BLaER1 (cell line): ENCODE results near the gene QARS1.
A peak's percentile ranks its signal among the peaks of the same experiment; 100 is the strongest.

Experiments used
- H3K27ac ChIP-seq: shearing (Covaris generic); formaldehyde crosslinking; 2 replicates; pipeline ENCODE4 v1.8.1; 2022
- H3K27me3 ChIP-seq: shearing (Covaris generic); formaldehyde crosslinking; 2 replicates; pipeline ENCODE4 v1.8.1; 2022
- H3K36me3 ChIP-seq: shearing (Covaris generic); formaldehyde crosslinking; 2 replicates; pipeline ENCODE4 v1.8.1; 2022
- H3K4me1 ChIP-seq: shearing (Covaris generic); formaldehyde crosslinking; 2 replicates; pipeline ENCODE4 v1.8.1; 2022
- H3K4me2 ChIP-seq: shearing (Covaris generic); formaldehyde crosslinking; 2 replicates; pipeline ENCODE4 v1.8.1; 2022
- H3K4me3 ChIP-seq: shearing (Covaris generic); formaldehyde crosslinking; 2 replicates; pipeline ENCODE4 v1.8.1; 2022
- H3K9ac ChIP-seq: shearing (Covaris generic); formaldehyde crosslinking; 2 replicates; pipeline ENCODE4 v1.8.1; 2022
- H3K9me3 ChIP-seq: shearing (Covaris generic); formaldehyde crosslinking; 2 replicates; pipeline ENCODE4 v1.8.1; 2022
- H4K20me1 ChIP-seq: shearing (Covaris generic); formaldehyde crosslinking; 2 replicates; pipeline ENCODE4 v1.8.1; 2022
- Cebpa-rat ChIP-seq: shearing (Covaris generic); IDR thresholded peaks from 2 replicates; pipeline ENCODE4 v1.8.1; 2022

The QARS1 gene

GRCh38 chr3:49122022-49122421, 17.5 kb upstream of the QARS1 start:
- Histone ChIP-seq H3K27me3 (no peaks in the 10 kb centered on the region), H3K9ac (no peak overlapping the region), H3K4me1 (peaks cover 25% of the 10 kb centered on the region), H3K4me2 (no peak overlapping the region), H3K27ac (peak overlapping the region; percentile 97; the same call in 1 of the 2 replicates), H3K9me3 (no peaks in the 10 kb centered on the region), H4K20me1 (peaks cover 14% of the 10 kb centered on the region; the same call in 1 of the 2 replicates), H3K36me3 (peaks cover 22% of the 10 kb centered on the region), H3K4me3 (no peak overlapping the region)
- TF ChIP-seq Cebpa-rat, result no peak

- H3K9me3 ChIP-seq, result no peaks in the 10 kb centered on the region
- H3K27me3 ChIP-seq, result no peaks in the 10 kb centered on the region
- TF ChIP-seq Cebpa-rat, result no peak
- H3K4me1 ChIP-seq, result peaks cover 25% of the 10 kb centered on the region
- peak overlapping the region; percentile 53; the same call in 1 of the 2 replicates for H3K9ac ChIP-seq
- peaks cover 30% of the 10 kb centered on the region for H3K36me3 ChIP-seq
- H4K20me1 ChIP-seq, result peaks cover 14% of the 10 kb centered on the region; the same call in 1 of the 2 replicates
- H3K4me2 ChIP-seq, result peak overlapping the region; percentile 99
- peak overlapping the region; percentile 100 for H3K4me3 ChIP-seq
- H3K27ac ChIP-seq, result peak overlapping the region; percentile 97
These were observed 16.7 kb upstream of the QARS1 start for GRCh38 chr3:49121132-49121736.

GRCh38 chr3:49120438-49121131, 16.0 kb upstream of the QARS1 start, which contains the start of gene USP19:
Gene USP19 (minus strand): TSS chr3:49120823. CDS start chr3:49119145, 1,678 bp downstream.
- H4K20me1 ChIP-seq, result peaks cover 14% of the 10 kb centered on the region; the same call in 1 of the 2 replicates
- H3K4me2 ChIP-seq, result peak within 1 kb of the TSS; percentile 99
- no peaks in the 10 kb centered on the region for H3K9me3 ChIP-seq
- no peak for TF ChIP-seq Cebpa-rat
- H3K36me3 ChIP-seq, result peaks cover 37% of the 10 kb centered on the region
- peaks cover 25% of the 10 kb centered on the region for H3K4me1 ChIP-seq
- no peaks in the 10 kb centered on the region for H3K27me3 ChIP-seq
- peak within 1 kb of the TSS; percentile 100 for H3K4me3 ChIP-seq
- H3K27ac ChIP-seq, result peak within 1 kb of the TSS; percentile 97
- H3K9ac ChIP-seq, result peak within 1 kb of the TSS; percentile 99

GRCh38 chr3:49120096-49120437, 15.5 kb upstream of the QARS1 start:
- Histone ChIP-seq H3K27me3 (no peaks in the 10 kb centered on the region), H3K4me2 (peak overlapping the region; percentile 99), H3K4me1 (peaks cover 25% of the 10 kb centered on the region), H3K9me3 (no peaks in the 10 kb centered on the region), H4K20me1 (peaks cover 14% of the 10 kb centered on the region; the same call in 1 of the 2 replicates), H3K9ac (peak overlapping the region; percentile 99), H3K36me3 (peaks cover 42% of the 10 kb centered on the region), H3K4me3 (peak overlapping the region; percentile 100), H3K27ac (peak overlapping the region; percentile 97)
- no peak for TF ChIP-seq Cebpa-rat

GRCh38 chr3:49119439-49119838, 14.9 kb upstream of the QARS1 start:
- no peaks in the 10 kb centered on the region for H3K9me3 ChIP-seq
- peak overlapping the region; percentile 97 for H3K27ac ChIP-seq
- TF ChIP-seq Cebpa-rat, result no peak
- peaks cover 25% of the 10 kb centered on the region for H3K4me1 ChIP-seq
- no peaks in the 10 kb centered on the region for H3K27me3 ChIP-seq
- H3K4me3 ChIP-seq, result peak overlapping the region; percentile 100
- H3K4me2 ChIP-seq, result peak overlapping the region; percentile 99
- peaks cover 48% of the 10 kb centered on the region for H3K36me3 ChIP-seq
- H3K9ac ChIP-seq, result peak overlapping the region; percentile 99
- peaks cover 14% of the 10 kb centered on the region; the same call in 1 of the 2 replicates for H4K20me1 ChIP-seq

GRCh38 chr3:49119036-49119435, 14.5 kb upstream of the QARS1 start:
- Histone ChIP-seq H3K9me3 (no peaks in the 10 kb centered on the region), H3K4me1 (peaks cover 25% of the 10 kb centered on the region), H3K36me3 (peaks cover 52% of the 10 kb centered on the region), H3K4me3 (peak overlapping the region; percentile 100), H3K27me3 (no peaks in the 10 kb centered on the region), H4K20me1 (peaks cover 14% of the 10 kb centered on the region; the same call in 1 of the 2 replicates), H3K27ac (peak overlapping the region; percentile 97), H3K4me2 (peak overlapping the region; percentile 99), H3K9ac (peak overlapping the region; percentile 99)
- no peak for TF ChIP-seq Cebpa-rat

- Histone ChIP-seq H3K36me3 (peaks cover 100% of the 10 kb centered on the region), H4K20me1 (no peaks in the 10 kb centered on the region; the same call in 1 of the 2 replicates), H3K27ac (no peak overlapping the region), H3K4me3 (no peak overlapping the region), H3K9ac (no peak overlapping the region), H3K27me3 (no peaks in the 10 kb centered on the region), H3K4me2 (no peak overlapping the region), H3K4me1 (no peaks in the 10 kb centered on the region), H3K9me3 (no peaks in the 10 kb centered on the region)
- TF ChIP-seq Cebpa-rat, result no peak
These were observed 7.7 kb upstream of the QARS1 start for GRCh38 chr3:49112262-49112661.

GRCh38 chr3:49111347-49111746, 6.8 kb upstream of the QARS1 start:
- Histone ChIP-seq H3K27ac (no peak overlapping the region), H3K36me3 (peaks cover 100% of the 10 kb centered on the region), H3K27me3 (no peaks in the 10 kb centered on the region)

GRCh38 chr3:49110780-49111179, 6.2 kb upstream of the QARS1 start:
- no peak overlapping the region for H3K9ac ChIP-seq
- no peak for TF ChIP-seq Cebpa-rat
- H3K4me3 ChIP-seq, result no peak overlapping the region
- H3K9me3 ChIP-seq, result no peaks in the 10 kb centered on the region
- no peak overlapping the region for H3K4me2 ChIP-seq
- H3K27me3 ChIP-seq, result no peaks in the 10 kb centered on the region
- H3K4me1 ChIP-seq, result peaks cover 7% of the 10 kb centered on the region
- H3K36me3 ChIP-seq, result peaks cover 98% of the 10 kb centered on the region
- H3K27ac ChIP-seq, result no peak overlapping the region
- no peaks in the 10 kb centered on the region for H4K20me1 ChIP-seq

More at GRCh38 chr3:49111347-49111746, 6.8 kb upstream of the QARS1 start:
- H4K20me1 ChIP-seq, result no peaks in the 10 kb centered on the region
- no peak for TF ChIP-seq Cebpa-rat
- H3K4me3 ChIP-seq, result no peak overlapping the region
- H3K9me3 ChIP-seq, result no peaks in the 10 kb centered on the region
- H3K4me1 ChIP-seq, result peaks cover 1% of the 10 kb centered on the region; the same call in 1 of the 2 replicates
- no peak overlapping the region for H3K9ac ChIP-seq
- no peak overlapping the region for H3K4me2 ChIP-seq

GRCh38 chr3:49108346-49108745, 3.8 kb upstream of the QARS1 start:
- Histone ChIP-seq H3K36me3 (peaks cover 78% of the 10 kb centered on the region), H3K4me2 (no peak overlapping the region), H3K4me1 (peaks cover 26% of the 10 kb centered on the region), H3K9me3 (no peaks in the 10 kb centered on the region), H3K4me3 (no peak overlapping the region), H3K27ac (no peak overlapping the region), H3K27me3 (no peaks in the 10 kb centered on the region), H3K9ac (no peak overlapping the region), H4K20me1 (no peaks in the 10 kb centered on the region)
- no peak for TF ChIP-seq Cebpa-rat
